ENCODE measurements around the gene EFHC1.

EFHC1 gene

GRCh38 chr6:52544602-52545405 lies 124.7 kb downstream of the EFHC1 start:
- no peak overlapping the region for H3K4me3 Mint-ChIP-seq
- H3K27me3 Mint-ChIP-seq = no peaks in the 10 kb centered on the region
- no peaks in the 10 kb centered on the region for H3K9me3 Mint-ChIP-seq
- DNase-seq (ENCODE audit: low spot score in 2 of 2) (no peak), ATAC-seq (ENCODE audit: low read depth) (no peak)
- H3K4me1 Mint-ChIP-seq = peaks cover 39% of the 10 kb centered on the region
- peaks cover 19% of the 10 kb centered on the region for H3K36me3 Mint-ChIP-seq
- H3K27ac Mint-ChIP-seq = no peak overlapping the region

GRCh38 chr6:52545406-52546119 lies 125.4 kb downstream of the EFHC1 start:
- Mint-ChIP-seq H3K36me3 (peaks cover 23% of the 10 kb centered on the region), H3K27me3 (no peaks in the 10 kb centered on the region), H3K27ac (no peak overlapping the region), H3K4me1 (peaks cover 39% of the 10 kb centered on the region), H3K9me3 (no peaks in the 10 kb centered on the region), H3K4me3 (no peak overlapping the region)
- ATAC-seq (ENCODE audit: low read depth) (no peak), DNase-seq (ENCODE audit: low spot score in 2 of 2) (no peak)

- Mint-ChIP-seq H3K4me1 (peaks cover 36% of the 10 kb centered on the region), H3K36me3 (peaks cover 23% of the 10 kb centered on the region), H3K27me3 (no peaks in the 10 kb centered on the region), H3K4me3 (no peak overlapping the region), H3K27ac (no peak overlapping the region), H3K9me3 (no peaks in the 10 kb centered on the region)
- DNase-seq (ENCODE audit: low spot score in 2 of 2) (no peak), ATAC-seq (ENCODE audit: low read depth) (no peak)
These were observed 126.0 kb downstream of the EFHC1 start for GRCh38 chr6:52546192-52546591.

- Mint-ChIP-seq H3K4me3 (no peak overlapping the region), H3K27ac (no peak overlapping the region), H3K27me3 (no peaks in the 10 kb centered on the region), H3K4me1 (peaks cover 39% of the 10 kb centered on the region), H3K36me3 (peaks cover 23% of the 10 kb centered on the region), H3K9me3 (no peaks in the 10 kb centered on the region)
- ATAC-seq (ENCODE audit: low read depth) (no peak), DNase-seq (ENCODE audit: low spot score in 2 of 2) (no peak)
These were observed 126.5 kb downstream of the EFHC1 start for GRCh38 chr6:52546678-52547077.

- Mint-ChIP-seq H3K9me3 (no peaks in the 10 kb centered on the region), H3K27me3 (no peaks in the 10 kb centered on the region), H3K4me3 (no peak overlapping the region), H3K4me1 (peaks cover 50% of the 10 kb centered on the region), H3K36me3 (peaks cover 23% of the 10 kb centered on the region), H3K27ac (peak overlapping the region; percentile 35)
- ATAC-seq (ENCODE audit: low read depth) = no peak
- no peak for DNase-seq (ENCODE audit: low spot score in 2 of 2)
These were observed 127.7 kb downstream of the EFHC1 start for GRCh38 chr6:52547647-52548352.

- Mint-ChIP-seq H3K4me1 (peaks cover 54% of the 10 kb centered on the region), H3K4me3 (no peak overlapping the region), H3K36me3 (peaks cover 23% of the 10 kb centered on the region), H3K9me3 (no peaks in the 10 kb centered on the region), H3K27ac (peak overlapping the region; percentile 35), H3K27me3 (no peaks in the 10 kb centered on the region)
- DNase-seq (ENCODE audit: low spot score in 2 of 2) (no peak), ATAC-seq (ENCODE audit: low read depth) (no peak)
These were observed 128.2 kb downstream of the EFHC1 start for GRCh38 chr6:52548353-52548713.

- Mint-ChIP-seq H3K9me3 (no peaks in the 10 kb centered on the region), H3K27me3 (no peaks in the 10 kb centered on the region), H3K4me1 (peaks cover 60% of the 10 kb centered on the region), H3K27ac (no peak overlapping the region), H3K36me3 (peaks cover 23% of the 10 kb centered on the region), H3K4me3 (no peak overlapping the region)
- DNase-seq (ENCODE audit: low spot score in 2 of 2) = no peak
- ATAC-seq (ENCODE audit: low read depth) = no peak
These were observed 128.9 kb downstream of the EFHC1 start for GRCh38 chr6:52548999-52549398.

- H3K36me3 Mint-ChIP-seq = peaks cover 22% of the 10 kb centered on the region
- no peaks in the 10 kb centered on the region for H3K9me3 Mint-ChIP-seq
- H3K4me3 Mint-ChIP-seq = no peak overlapping the region
- no peak overlapping the region for H3K27ac Mint-ChIP-seq
- DNase-seq (ENCODE audit: low spot score in 2 of 2) (no peak), ATAC-seq (ENCODE audit: low read depth) (no peak)
- H3K4me1 Mint-ChIP-seq = peaks cover 57% of the 10 kb centered on the region
- H3K27me3 Mint-ChIP-seq = no peaks in the 10 kb centered on the region
These were observed 129.3 kb downstream of the EFHC1 start for GRCh38 chr6:52549428-52549827.

- Mint-ChIP-seq H3K4me1 (peaks cover 55% of the 10 kb centered on the region), H3K9me3 (no peaks in the 10 kb centered on the region), H3K4me3 (no peak overlapping the region), H3K36me3 (peaks cover 20% of the 10 kb centered on the region), H3K27ac (no peak overlapping the region), H3K27me3 (no peaks in the 10 kb centered on the region)
- ATAC-seq (ENCODE audit: low read depth) = no peak
- DNase-seq (ENCODE audit: low spot score in 2 of 2) = no peak
These were observed 130.0 kb downstream of the EFHC1 start for GRCh38 chr6:52550014-52550575.

GRCh38 chr6:52550870-52551269 lies 130.7 kb downstream of the EFHC1 start:
- peaks cover 20% of the 10 kb centered on the region for H3K36me3 Mint-ChIP-seq
- ATAC-seq (ENCODE audit: low read depth) (no peak), DNase-seq (ENCODE audit: low spot score in 2 of 2) (no peak)
- no peak overlapping the region for H3K4me3 Mint-ChIP-seq
- H3K9me3 Mint-ChIP-seq = no peaks in the 10 kb centered on the region
- no peaks in the 10 kb centered on the region for H3K27me3 Mint-ChIP-seq
- no peak overlapping the region for H3K27ac Mint-ChIP-seq
- H3K4me1 Mint-ChIP-seq = peaks cover 53% of the 10 kb centered on the region

GRCh38 chr6:52551483-52552277 lies 131.5 kb downstream of the EFHC1 start:
- peaks cover 45% of the 10 kb centered on the region for H3K4me1 Mint-ChIP-seq
- DNase-seq (ENCODE audit: low spot score in 2 of 2) (no peak), ATAC-seq (ENCODE audit: low read depth) (no peak)
- no peaks in the 10 kb centered on the region for H3K27me3 Mint-ChIP-seq
- H3K4me3 Mint-ChIP-seq = peak overlapping the region; percentile 44
- peaks cover 15% of the 10 kb centered on the region for H3K36me3 Mint-ChIP-seq
- H3K9me3 Mint-ChIP-seq = no peaks in the 10 kb centered on the region
- H3K27ac Mint-ChIP-seq = peak overlapping the region; percentile 9

- Mint-ChIP-seq H3K4me3 (peak overlapping the region; percentile 44), H3K27ac (peak overlapping the region; percentile 9), H3K36me3 (peaks cover 12% of the 10 kb centered on the region), H3K27me3 (no peaks in the 10 kb centered on the region), H3K9me3 (no peaks in the 10 kb centered on the region), H3K4me1 (peaks cover 39% of the 10 kb centered on the region)
- peak; percentile 97 for ATAC-seq (ENCODE audit: low read depth)
- no peak for DNase-seq (ENCODE audit: low spot score in 2 of 2)
These were observed 132.1 kb downstream of the EFHC1 start for GRCh38 chr6:52552278-52552643.

GRCh38 chr6:52553158-52553557 lies 133.0 kb downstream of the EFHC1 start:
- Mint-ChIP-seq H3K9me3 (no peaks in the 10 kb centered on the region), H3K36me3 (peaks cover 10% of the 10 kb centered on the region), H3K27ac (peak overlapping the region; percentile 64), H3K27me3 (no peaks in the 10 kb centered on the region), H3K4me3 (no peak overlapping the region), H3K4me1 (peaks cover 38% of the 10 kb centered on the region)
- DNase-seq (ENCODE audit: low spot score in 2 of 2) (no peak), ATAC-seq (ENCODE audit: low read depth) (no peak)
